Measurements from ENCODE around the gene WWC2. TPM values are rescaled to one million over a fixed set of nuclear protein-coding genes. Genes with fewer than 3 reads are reported as not detected.

Gene WWC2
- total RNA-seq, 1 experiment from 2014 or later, result 82.8 TPM

GRCh38 chr4:183333983-183334382 is 234.9 kb downstream of the WWC2 start:
- intact Hi-C loops (cut with micrococcal nuclease; ENCODE audit: unreplicated experiment), result no loop called here
- Histone ChIP-seq H3K36me3 (ENCODE audit: insufficient read depth, low read length, poor library complexity, severe bottlenecking) (no peaks in the 10 kb centered on the region), H3K9me3 (ENCODE audit: low read depth, low read length, poor library complexity, severe bottlenecking) (peaks cover 5% of the 10 kb centered on the region), H3K27ac (ENCODE audit: low read depth, low read length, poor library complexity, severe bottlenecking) (no peak overlapping the region), H3K27me3 (replicated peaks; ENCODE audit: insufficient read depth, low read depth, low read length, poor library complexity) (no peaks in the 10 kb centered on the region), H3K4me1 (ENCODE audit: insufficient read depth, low read length, poor library complexity, severe bottlenecking) (peaks cover 3% of the 10 kb centered on the region), H3K4me3 (ENCODE audit: low read depth, low read length, poor library complexity, severe bottlenecking) (no peak overlapping the region)
- ChIA-PET CTCF (no interaction called here), POLR2A (ENCODE audit: low non-redundant PET) (no interaction called here)
- DNase-seq (ENCODE audit: low spot score), result peak; percentile 35
- TF ChIP-seq EZH2 (IDR thresholded peaks at IDR 0.05; ENCODE audit: borderline replicate concordance, low read depth, low read length, poor library complexity, severe bottlenecking), result no peak
- TF ChIP-seq CTCF (conservative IDR thresholded peaks at IDR 0.05; ENCODE audit: low read depth, low read length), result no peak
- no TSS peak for BruUV-seq (replicated peaks)

GRCh38 chr4:183335369-183335940 is 236.4 kb downstream of the WWC2 start:
- intact Hi-C loops (cut with micrococcal nuclease; ENCODE audit: unreplicated experiment), result loop anchor here (5.0 kb wide), 1 partner anchor 62 kb away; no protein-coding TSS in a partner anchor
- H3K4me1 ChIP-seq (ENCODE audit: insufficient read depth, low read length, poor library complexity, severe bottlenecking), result peaks cover 3% of the 10 kb centered on the region
- H3K27ac ChIP-seq (ENCODE audit: low read depth, low read length, poor library complexity, severe bottlenecking), result peak overlapping the region; percentile 45
- H3K27me3 ChIP-seq (replicated peaks; ENCODE audit: insufficient read depth, low read depth, low read length, poor library complexity), result no peaks in the 10 kb centered on the region
- H3K9me3 ChIP-seq (ENCODE audit: low read depth, low read length, poor library complexity, severe bottlenecking), result peaks cover 5% of the 10 kb centered on the region
- DNase-seq (ENCODE audit: low spot score), result peak; percentile 83
- no peaks in the 10 kb centered on the region for H3K36me3 ChIP-seq (ENCODE audit: insufficient read depth, low read length, poor library complexity, severe bottlenecking)
- CTCF ChIA-PET, result no interaction called here
- no peak overlapping the region for H3K4me3 ChIP-seq (ENCODE audit: low read depth, low read length, poor library complexity, severe bottlenecking)
- no peak for TF ChIP-seq CTCF (conservative IDR thresholded peaks at IDR 0.05; ENCODE audit: low read depth, low read length)
- TF ChIP-seq EZH2 (IDR thresholded peaks at IDR 0.05; ENCODE audit: borderline replicate concordance, low read depth, low read length, poor library complexity, severe bottlenecking), result no peak
- POLR2A ChIA-PET (ENCODE audit: low non-redundant PET), result no interaction called here
- no TSS peak for BruUV-seq (replicated peaks)

GRCh38 chr4:183337349-183337748 is 238.3 kb downstream of the WWC2 start:
- H3K9me3 ChIP-seq (ENCODE audit: low read depth, low read length, poor library complexity, severe bottlenecking), result peaks cover 5% of the 10 kb centered on the region
- no TSS peak for BruUV-seq (replicated peaks)
- POLR2A ChIA-PET (ENCODE audit: low non-redundant PET), result no interaction called here
- no peaks in the 10 kb centered on the region for H3K36me3 ChIP-seq (ENCODE audit: insufficient read depth, low read length, poor library complexity, severe bottlenecking)
- DNase-seq (ENCODE audit: low spot score), result peak; percentile 34
- TF ChIP-seq EZH2 (IDR thresholded peaks at IDR 0.05; ENCODE audit: borderline replicate concordance, low read depth, low read length, poor library complexity, severe bottlenecking) (no peak), CTCF (conservative IDR thresholded peaks at IDR 0.05; ENCODE audit: low read depth, low read length) (no peak)
- H3K4me3 ChIP-seq (ENCODE audit: low read depth, low read length, poor library complexity, severe bottlenecking), result no peak overlapping the region
- intact Hi-C loops (cut with micrococcal nuclease; ENCODE audit: unreplicated experiment), result loop anchor here (5.0 kb wide), 1 partner anchor 60 kb away; no protein-coding TSS in a partner anchor
- H3K27ac ChIP-seq (ENCODE audit: low read depth, low read length, poor library complexity, severe bottlenecking), result no peak overlapping the region
- CTCF ChIA-PET, result no interaction called here
- peaks cover 3% of the 10 kb centered on the region for H3K4me1 ChIP-seq (ENCODE audit: insufficient read depth, low read length, poor library complexity, severe bottlenecking)
- no peaks in the 10 kb centered on the region for H3K27me3 ChIP-seq (replicated peaks; ENCODE audit: insufficient read depth, low read depth, low read length, poor library complexity)
